SJCRH30 (cell line): ENCODE results near the gene SLC22A17. TPM values are rescaled to one million over a fixed set of nuclear protein-coding genes. Genes with fewer than 3 reads are reported as not detected.
"Not testable (repeated sequence)": the region's sequence is repeated elsewhere in the genome, so short reads cannot be mapped to it uniquely, and the experiment has no call there.

Experiments
- DNase-seq, 2 experiments: peaks; one replicate each; pipeline ENCODE4 v3.0.0-alpha.2; 2015 to 2020
- H3K27ac ChIP-seq: fragments of 250-450 bp; sonication (Bioruptor Pico); 2 replicates; pipeline ENCODE4 v1.5.1; 2020; ENCODE audit warnings: mild to moderate bottlenecking, moderate library complexity
- H3K27me3 ChIP-seq: fragments of 250-450 bp; sonication (Bioruptor Pico); 2 replicates; pipeline ENCODE4 v1.5.1; 2020; ENCODE audit warnings: mild to moderate bottlenecking, moderate library complexity
- H3K36me3 ChIP-seq: fragments of 250-450 bp; sonication (Bioruptor Pico); 2 replicates; pipeline ENCODE4 v1.5.1; 2020; ENCODE audit warnings: mild to moderate bottlenecking, moderate library complexity
- H3K4me1 ChIP-seq: fragments of 250-450 bp; sonication (Bioruptor Pico); 2 replicates; pipeline ENCODE4 v1.5.1; 2020; ENCODE audit warnings: mild to moderate bottlenecking, moderate library complexity
- H3K4me3 ChIP-seq: fragments of 250-450 bp; sonication (Bioruptor Pico); 2 replicates; pipeline ENCODE4 v1.5.1; 2020; ENCODE audit warnings: mild to moderate bottlenecking, moderate library complexity
- H3K9me3 ChIP-seq: fragments of 250-450 bp; sonication (Bioruptor Pico); replicated peaks from 2 replicates; pipeline ENCODE4 v1.5.1; 2020; ENCODE audit warnings: mild to moderate bottlenecking, moderate library complexity
- total RNA-seq: library from RNA; depleted of rRNA; stranded (reverse); fragments of >200 nt; shearing (Covaris generic); gene quantifications from 2 replicates; pipeline ENCODE4 v1.2.3, GENCODE V29; 2014

SLC22A17 gene
- total RNA-seq, 1 experiment from 2014 or later = 2.8 TPM

DNA sequence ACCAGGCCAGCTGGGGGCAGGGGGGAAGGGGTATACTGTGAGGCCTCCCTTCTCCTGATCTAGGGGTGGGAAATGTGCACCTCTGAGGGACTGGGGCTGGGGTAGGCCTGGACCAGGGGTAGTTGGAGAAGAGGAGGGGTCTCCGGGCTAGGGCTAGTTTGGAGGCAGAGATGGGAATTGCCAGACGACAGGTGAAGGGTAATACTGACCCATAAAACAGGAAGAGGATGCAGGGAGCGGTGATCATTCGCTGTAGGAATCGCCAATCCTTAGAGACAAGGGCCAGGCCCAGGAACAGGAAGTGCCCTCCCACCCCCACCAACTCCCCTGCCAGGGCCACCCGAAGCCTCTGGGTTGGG, 4.4 kb downstream of the SLC22A17 start:
- H3K9me3 ChIP-seq = no peaks in the 10 kb centered on the region
- no peak overlapping the region for H3K4me3 ChIP-seq

DNA sequence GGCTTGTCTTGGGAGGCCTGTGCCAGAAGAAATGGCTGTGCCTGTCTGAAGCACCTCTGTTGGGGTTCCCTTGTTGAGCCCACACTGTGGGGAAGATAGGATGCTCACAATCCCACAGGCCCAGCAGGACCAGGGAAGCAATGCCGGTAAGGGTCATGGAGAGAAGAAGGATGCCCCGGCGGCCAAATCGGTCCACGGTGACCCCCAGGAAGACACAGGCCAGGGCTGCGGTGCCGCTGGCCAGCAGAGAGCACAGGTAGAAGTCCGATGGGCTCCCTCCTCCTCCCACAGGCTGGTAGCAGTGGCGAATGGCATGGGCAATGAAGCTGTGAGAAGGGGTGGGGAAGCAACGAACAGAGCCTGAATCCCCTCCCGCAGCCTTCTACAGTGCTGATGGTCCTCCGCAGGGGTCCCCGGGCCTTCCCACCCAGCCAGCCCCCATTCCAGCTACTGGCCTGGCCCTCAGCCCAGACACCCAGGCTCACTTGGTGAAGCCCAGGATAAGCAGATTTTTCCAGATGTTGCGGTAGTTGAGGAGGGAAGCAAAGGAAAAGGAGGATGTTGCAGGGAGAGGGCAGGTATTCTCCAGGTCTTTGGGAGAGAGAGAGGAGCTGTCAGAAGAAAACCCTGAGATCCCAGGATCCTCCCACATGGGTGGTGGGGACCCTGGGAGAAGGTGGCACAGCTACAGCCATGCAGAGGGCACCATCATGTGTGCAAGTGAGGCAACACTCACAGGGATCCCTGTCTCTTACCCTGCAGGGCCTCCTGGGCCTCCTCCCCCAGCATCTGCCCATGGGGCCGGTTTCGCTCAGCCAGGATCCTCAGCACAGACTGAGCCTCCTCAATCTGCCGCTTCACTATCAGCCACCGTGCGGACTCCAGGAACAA, 5.0 kb downstream of the SLC22A17 start:
- H3K4me3 ChIP-seq = no peak overlapping the region
- no peaks in the 10 kb centered on the region for H3K9me3 ChIP-seq
- H3K36me3 ChIP-seq = no peaks in the 10 kb centered on the region
- H3K4me1 ChIP-seq = no peaks in the 10 kb centered on the region
- 0 out of 2 replicates have a peak, but pooled peaks cover 3% of the 10 kb centered on the region for H3K27me3 ChIP-seq
- H3K27ac ChIP-seq = no peak overlapping the region
- no peak for DNase-seq

More for the DNA sequence above, 4.4 kb downstream of the SLC22A17 start:
- 0 out of 2 replicates have a peak, but pooled peaks cover 3% of the 10 kb centered on the region for H3K4me1 ChIP-seq
- H3K27me3 ChIP-seq = 0 out of 2 replicates have a peak, but pooled peaks cover 3% of the 10 kb centered on the region
- no peak overlapping the region for H3K27ac ChIP-seq
- H3K36me3 ChIP-seq = no peaks in the 10 kb centered on the region
- DNase-seq = no peak

DNA sequence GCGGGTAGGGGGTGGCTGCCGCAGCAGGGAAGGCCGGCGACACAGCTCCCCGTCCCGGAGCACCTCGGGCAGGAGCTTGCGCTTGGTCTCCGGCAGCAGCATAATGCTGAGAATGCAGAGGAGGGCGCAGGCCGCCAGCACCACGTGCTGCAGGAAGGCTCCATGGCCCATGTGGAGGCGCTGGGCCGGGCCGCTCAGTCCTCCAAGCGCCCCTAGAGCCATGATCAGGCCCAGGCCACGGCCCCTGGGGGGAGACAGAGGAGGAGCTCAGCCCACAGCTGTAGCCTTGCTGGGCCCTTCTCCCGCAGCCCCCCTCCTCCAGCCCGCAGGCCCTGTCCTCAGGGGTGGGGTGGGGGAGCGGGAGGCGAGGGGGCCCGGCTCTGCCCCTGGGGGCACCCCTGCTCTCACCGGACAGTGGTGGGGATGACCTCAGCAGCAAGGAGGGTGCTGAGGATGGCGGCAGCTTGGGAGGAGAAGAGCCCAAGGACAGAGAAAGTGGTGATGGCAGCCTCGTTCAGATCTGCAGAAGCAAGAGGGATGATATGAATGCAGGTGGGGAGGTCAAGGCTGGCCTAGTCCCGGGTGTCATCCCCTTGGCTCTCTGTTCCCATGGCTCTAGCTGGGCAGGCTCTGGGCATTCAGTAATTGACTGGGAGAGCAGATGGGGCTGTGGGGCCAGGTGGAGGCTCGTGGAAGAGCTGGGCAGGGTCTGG, 5.8 kb downstream of the SLC22A17 start:
- Histone ChIP-seq H3K9me3 (no peaks in the 10 kb centered on the region), H3K4me1 (no peaks in the 10 kb centered on the region), H3K4me3 (no peak overlapping the region), H3K36me3 (no peaks in the 10 kb centered on the region), H3K27me3 (0 out of 2 replicates have a peak, but pooled peaks cover 3% of the 10 kb centered on the region), H3K27ac (no peak overlapping the region)
- no peak for DNase-seq

DNA sequence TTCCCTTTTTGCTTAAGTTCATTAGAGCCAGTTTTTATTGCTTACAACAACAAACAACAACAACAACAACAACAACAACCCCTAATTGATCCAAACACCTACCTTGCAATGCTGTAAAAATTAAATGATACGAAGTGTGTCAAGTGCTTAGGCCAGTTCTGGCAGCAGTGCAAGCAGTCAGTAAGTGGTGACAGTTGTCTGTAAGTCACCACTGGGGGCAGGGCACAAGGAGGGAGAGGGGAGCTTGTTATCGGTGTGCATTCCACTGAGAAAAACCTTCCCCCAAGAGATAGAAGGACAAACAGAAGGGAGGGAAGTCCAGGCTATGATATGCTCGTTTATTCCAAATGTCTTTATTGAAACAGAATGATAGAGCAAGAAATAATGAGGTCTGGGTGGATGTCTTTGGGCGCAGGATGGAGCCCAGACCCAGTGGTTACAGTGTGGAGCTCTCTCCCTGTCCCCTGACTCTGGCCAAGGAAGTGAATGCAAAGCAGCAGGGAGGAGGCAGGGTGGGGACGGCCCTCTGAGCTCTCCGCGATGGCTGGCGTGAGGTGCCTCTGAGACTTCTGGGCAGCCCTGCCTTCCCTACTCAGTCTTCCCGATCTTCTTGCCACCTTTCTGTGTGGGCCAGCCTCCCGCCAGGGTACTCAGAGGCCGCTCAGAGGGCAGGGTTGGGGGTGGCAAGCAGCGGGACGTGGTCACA, 6.5 kb downstream of the SLC22A17 start:
- Histone ChIP-seq H3K4me1 (no peaks in the 10 kb centered on the region), H3K27me3 (0 out of 2 replicates have a peak, but pooled peaks cover 3% of the 10 kb centered on the region), H3K9me3 (no peaks in the 10 kb centered on the region), H3K36me3 (no peaks in the 10 kb centered on the region), H3K27ac (no peak overlapping the region), H3K4me3 (no peak overlapping the region)
- DNase-seq = no peak

DNA sequence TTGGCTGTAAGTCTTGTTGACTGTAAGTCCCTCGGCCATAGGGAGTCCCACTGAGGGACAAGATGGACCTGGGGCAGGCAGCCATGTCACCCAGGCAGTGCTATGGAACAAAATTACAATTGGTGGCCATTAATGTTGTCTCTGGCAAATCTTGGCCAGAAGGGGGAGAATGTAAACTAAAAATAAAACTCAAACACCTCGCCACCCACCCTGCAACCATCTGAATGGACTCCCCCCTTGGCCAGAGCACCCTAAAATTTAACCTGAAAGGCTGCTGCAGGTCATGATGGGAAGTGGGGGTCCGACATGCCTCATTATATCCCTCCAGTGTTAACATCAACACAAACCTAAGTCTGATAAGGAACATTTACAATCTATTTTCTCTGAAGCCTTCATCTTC, 8.2 kb downstream of the SLC22A17 start:
- Histone ChIP-seq H3K27me3 (0 out of 2 replicates have a peak, but pooled peaks cover 3% of the 10 kb centered on the region), H3K4me3 (no peak overlapping the region), H3K9me3 (peaks cover 4% of the 10 kb centered on the region), H3K4me1 (no peaks in the 10 kb centered on the region), H3K36me3 (no peaks in the 10 kb centered on the region), H3K27ac (no peak overlapping the region)
- no peak for DNase-seq

DNA sequence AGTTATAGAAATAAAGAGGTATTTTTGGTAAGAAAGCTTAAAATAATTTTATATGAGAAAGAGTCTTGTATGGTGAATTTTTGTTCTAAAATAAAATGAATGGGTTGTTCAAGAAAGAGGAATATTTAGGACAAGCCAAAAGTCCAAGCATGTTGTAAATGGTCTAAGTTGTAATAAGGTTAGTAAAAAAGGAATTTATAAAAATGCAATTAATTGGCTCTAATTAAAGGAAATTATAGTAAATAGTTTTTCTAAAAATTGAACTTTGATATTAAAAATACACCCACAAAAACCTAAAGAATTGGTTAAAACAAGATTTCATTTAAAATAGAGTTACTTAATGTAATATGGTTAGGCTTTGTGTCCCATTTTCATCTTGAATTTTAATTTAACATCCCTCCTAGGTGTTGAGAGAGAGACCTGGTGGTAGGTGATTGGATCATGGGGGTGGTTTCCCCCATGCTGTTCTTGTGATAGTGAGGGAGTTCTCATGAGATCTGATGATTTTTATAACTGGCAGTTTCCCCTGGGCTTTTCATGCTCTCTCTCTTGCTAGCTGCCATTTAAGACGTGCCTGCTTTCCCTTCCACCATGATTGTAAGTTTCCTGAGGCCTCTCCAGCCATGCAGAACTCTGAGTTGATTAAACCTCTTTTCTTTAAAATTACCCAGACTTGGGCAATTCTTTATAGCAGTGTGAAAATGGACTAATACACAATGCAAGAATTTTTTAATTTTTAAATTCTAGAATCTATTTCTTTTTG, 13.0 kb downstream of the SLC22A17 start:
- Histone ChIP-seq H3K9me3 (peaks cover 14% of the 10 kb centered on the region), H3K36me3 (no peaks in the 10 kb centered on the region), H3K27me3 (0 out of 2 replicates have a peak, but pooled peaks cover 3% of the 10 kb centered on the region), H3K27ac (no peak overlapping the region), H3K4me1 (no peaks in the 10 kb centered on the region), H3K4me3 (no peak overlapping the region)
- DNase-seq = no peak

DNA sequence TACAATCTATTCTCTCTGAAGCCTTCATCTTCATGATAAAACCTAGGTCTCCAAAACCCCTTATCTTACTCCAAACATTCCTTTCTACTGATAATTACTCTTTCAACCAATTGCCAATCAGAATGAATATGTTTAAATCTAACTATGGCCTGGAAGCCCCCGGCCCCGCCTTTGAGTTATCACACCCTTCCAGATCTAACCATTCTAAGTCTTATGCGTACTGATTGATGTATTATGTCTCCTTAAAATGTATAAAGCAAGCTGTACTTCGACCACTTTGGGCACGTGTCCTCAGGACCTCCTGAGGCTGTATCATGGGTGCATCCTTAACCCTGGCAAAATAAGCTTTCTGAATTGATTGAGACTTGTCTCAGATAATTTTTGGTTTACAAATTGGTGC, 17.1 kb downstream of the SLC22A17 start:
- DNase-seq = no peak
- Histone ChIP-seq H3K27ac (no peak overlapping the region), H3K4me3 (no peak overlapping the region), H3K4me1 (no peaks in the 10 kb centered on the region), H3K27me3 (0 out of 2 replicates have a peak, but pooled peaks cover 2% of the 10 kb centered on the region), H3K9me3 (peaks cover 14% of the 10 kb centered on the region), H3K36me3 (no peaks in the 10 kb centered on the region)

DNA sequence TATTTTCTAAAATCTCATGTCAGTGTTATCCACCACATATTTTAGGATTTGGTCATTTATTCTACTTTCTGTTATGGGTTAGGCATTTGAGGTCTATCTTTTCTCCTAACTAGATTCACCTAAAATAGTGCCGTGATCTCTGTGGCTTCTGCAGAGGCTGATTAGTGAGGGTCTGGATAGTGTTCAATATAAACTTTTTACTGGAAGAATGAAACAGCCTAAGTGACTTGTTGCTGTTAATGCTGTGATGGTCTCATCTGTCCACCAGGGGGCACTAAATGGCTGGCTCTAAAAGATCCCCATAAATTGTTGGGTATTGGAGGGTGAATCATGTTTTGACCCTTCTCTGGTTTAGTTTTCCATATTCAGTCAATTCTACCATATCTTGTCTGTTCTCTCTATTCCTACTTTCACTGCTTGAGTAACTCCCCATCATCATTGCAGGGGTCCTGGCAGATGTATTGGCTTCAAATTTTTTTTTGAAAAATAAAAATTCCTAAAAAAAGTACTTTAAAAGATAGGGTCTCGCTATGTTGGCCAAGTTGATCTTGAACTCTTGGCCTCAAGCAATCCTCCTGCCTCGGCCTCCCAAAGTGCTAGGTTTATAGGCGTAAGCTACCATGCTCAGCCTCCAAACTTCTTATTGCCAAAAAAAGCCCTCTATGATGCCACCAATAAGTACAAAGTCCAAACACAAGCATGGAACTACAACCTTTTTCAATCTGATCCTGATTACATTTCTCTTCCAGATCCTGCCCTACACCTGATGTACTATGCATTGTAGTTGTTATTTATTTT, 24.5 kb downstream of the SLC22A17 start:
- Histone ChIP-seq H3K4me1 (no peaks in the 10 kb centered on the region), H3K9me3 (no peaks in the 10 kb centered on the region), H3K4me3 (no peak overlapping the region), H3K27me3 (peaks cover 8% of the 10 kb centered on the region; the same call in 1 of the 2 replicates), H3K27ac (no peak overlapping the region), H3K36me3 (peaks cover 19% of the 10 kb centered on the region)
- peak; percentile 67 to 91 for DNase-seq

DNA sequence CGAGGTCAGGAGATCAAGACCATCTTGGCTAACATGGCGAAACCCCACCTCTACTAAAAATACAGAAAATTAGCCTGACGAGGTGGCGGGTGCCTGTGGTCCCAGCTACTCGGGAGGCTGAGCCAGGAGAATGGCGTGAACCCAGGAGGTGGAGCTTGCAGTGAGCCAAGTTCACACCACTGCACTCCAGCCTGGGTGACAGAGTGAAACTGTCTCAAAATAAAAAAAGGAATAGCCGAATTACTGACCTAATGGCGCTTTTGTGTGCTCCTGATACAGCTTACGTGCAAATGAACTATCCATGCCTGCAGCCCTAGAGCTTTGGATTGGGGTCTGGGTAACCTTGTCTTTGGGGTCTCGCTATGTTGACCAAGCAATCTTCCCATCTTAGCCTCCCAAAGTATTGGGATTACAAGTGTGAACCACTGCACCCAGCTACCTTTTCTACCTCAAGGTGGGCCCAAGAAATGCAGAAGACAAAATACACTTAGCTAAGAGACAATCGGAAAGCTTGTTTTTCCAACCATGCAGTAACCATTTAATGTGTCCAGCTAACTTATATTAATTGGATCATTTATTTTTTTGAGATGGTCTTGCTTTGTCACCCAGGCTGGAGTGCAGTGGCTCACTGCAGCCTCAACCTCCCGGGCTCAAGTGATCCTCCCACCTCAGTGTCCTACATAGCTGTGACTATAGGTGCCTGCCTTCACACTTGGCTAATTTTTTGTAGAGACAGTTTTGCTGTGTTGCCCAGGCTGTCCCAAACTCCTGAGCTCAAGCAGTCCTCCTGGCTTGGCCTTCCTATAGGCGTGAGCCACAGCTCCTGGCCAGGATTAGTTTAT, 26.0 kb downstream of the SLC22A17 start:
- no peak for DNase-seq
- no peak overlapping the region for H3K4me3 ChIP-seq
- H3K36me3 ChIP-seq = peaks cover 33% of the 10 kb centered on the region
- peaks cover 8% of the 10 kb centered on the region; the same call in 1 of the 2 replicates for H3K27me3 ChIP-seq
- H3K4me1 ChIP-seq = peaks cover 3% of the 10 kb centered on the region; the same call in 1 of the 2 replicates
- no peak overlapping the region for H3K27ac ChIP-seq
- H3K9me3 ChIP-seq = no peaks in the 10 kb centered on the region

DNA sequence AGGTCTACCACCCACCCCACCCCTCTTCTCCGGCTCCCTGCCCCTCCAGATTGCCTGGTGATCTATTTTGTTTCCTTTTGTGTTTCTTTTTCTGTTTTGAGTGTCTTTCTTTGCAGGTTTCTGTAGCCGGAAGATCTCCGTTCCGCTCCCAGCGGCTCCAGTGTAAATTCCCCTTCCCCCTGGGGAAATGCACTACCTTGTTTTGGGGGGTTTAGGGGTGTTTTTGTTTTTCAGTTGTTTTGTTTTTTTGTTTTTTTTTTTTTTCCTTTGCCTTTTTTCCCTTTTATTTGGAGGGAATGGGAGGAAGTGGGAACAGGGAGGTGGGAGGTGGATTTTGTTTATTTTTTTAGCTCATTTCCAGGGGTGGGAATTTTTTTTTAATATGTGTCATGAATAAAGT, 26.9 kb downstream of the SLC22A17 start:
- not testable (repeated sequence) for H3K9me3 ChIP-seq, H3K27me3 ChIP-seq, H3K4me3 ChIP-seq, H3K27ac ChIP-seq, DNase-seq, H3K4me1 ChIP-seq
- H3K36me3 ChIP-seq = peaks cover 33% of the 10 kb centered on the region

DNA sequence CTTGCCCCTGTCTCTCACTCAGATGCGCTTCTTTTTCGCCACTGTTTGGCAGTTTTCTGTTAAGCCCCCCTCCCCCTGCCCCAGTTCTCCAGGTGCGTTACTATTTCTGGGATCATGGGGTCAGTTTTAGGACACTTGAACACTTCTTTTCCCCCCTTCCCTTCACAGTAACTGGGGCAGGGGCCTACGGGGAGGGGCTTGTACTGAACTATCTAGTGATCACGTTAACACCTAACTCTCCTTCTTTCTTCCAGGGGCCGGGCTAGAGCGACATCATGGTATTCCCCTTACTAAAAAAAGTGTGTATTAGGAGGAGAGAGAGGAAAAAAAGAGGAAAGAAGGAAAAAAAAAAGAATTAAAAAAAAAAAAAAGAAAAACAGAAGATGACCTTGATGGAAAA, 27.7 kb downstream of the SLC22A17 start:
- DNase-seq = no peak
- Histone ChIP-seq H3K27ac (no peak overlapping the region), H3K9me3 (no peaks in the 10 kb centered on the region), H3K36me3 (peaks cover 33% of the 10 kb centered on the region), H3K4me1 (peaks cover 8% of the 10 kb centered on the region), H3K27me3 (no peaks in the 10 kb centered on the region; the same call in 1 of the 2 replicates), H3K4me3 (no peak overlapping the region)

DNA sequence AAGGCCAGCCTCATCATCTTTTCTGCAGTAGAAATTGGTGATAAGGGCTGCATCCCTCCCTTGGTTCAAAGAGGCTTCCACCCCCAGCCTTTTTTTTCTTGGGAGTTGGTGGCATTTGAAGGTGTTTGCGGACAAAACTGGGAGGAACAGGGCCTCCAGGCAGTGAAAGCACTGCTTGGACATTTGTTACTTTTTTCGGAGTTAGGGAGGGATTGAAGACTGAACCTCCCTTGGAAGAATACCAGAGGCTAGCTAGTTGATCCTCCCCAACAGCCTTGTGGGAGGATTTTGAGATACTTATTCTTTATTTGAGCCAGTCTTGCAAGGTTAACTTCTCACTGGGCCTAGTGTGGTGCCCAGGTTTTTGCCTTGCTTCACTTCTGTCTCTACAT, 28.2 kb downstream of the SLC22A17 start:
- H3K36me3 ChIP-seq = peaks cover 33% of the 10 kb centered on the region
- peaks cover 10% of the 10 kb centered on the region for H3K4me1 ChIP-seq
- H3K9me3 ChIP-seq = no peaks in the 10 kb centered on the region
- no peak overlapping the region for H3K27ac ChIP-seq
- no peak overlapping the region for H3K4me3 ChIP-seq
- no peak for DNase-seq
- no peaks in the 10 kb centered on the region; the same call in 1 of the 2 replicates for H3K27me3 ChIP-seq
